ENCODE measurements around the gene ANAPC13. TPM values are rescaled to one million over a fixed set of nuclear protein-coding genes. Genes with fewer than 3 reads are reported as not detected.

The ANAPC13 gene
- total and polyA plus RNA-seq, 10 of the 15 experiments (the other 5 are each of a cell fraction or from before 2014, with no cell fraction given), result 34.9 to 139 (median 83.0) TPM

DNA sequence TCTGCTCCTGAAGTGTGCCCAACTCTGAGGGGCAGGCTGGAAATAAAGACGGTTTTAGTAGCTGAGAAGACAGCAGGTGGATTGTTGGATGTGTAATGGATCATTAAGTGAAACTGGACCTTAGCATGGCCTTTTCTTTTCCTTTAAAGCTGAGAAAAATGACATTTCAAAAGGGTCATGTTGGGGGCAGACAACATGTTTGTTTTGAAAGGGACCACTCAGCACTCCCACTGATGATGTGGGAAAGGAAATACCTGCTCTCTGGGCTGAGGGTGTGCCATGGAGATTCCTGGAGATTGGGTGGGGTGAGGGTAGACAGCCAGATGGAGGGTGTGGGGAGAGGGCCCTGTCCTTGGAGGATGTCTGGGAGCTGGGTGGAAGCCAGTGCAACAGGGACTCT, 38.4 kb downstream of the ANAPC13 start (continued):
- no peak for TF ChIP-seq REST (IDR thresholded peaks at IDR 0.05; ENCODE audit: low read depth, low read length)

DNA sequence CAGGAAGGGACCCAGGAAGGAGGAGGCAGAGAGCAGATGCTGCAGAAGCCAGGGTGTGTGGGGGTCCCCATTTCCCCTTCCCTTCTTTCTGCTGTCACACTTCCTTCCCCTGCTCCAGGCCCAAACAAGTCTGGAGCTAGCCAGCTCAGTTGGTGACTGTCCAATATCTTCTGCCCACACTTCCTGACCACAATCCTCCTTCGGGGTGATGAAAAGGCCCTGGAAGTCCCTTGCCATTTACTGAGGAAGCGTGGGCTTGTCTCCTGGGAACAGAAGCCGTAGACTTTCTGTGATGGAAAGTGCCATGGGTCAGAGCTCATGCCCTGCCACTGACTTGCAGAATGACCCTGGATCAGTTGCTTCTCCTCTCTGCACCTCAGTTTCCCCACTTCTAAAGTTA, 39.0 kb downstream of the ANAPC13 start:
- no peak for DNase-seq (ENCODE audit: low read depth, low spot score)
- Histone ChIP-seq H4K20me1 (ENCODE audit: control insufficient read depth, insufficient read depth) (no peaks in the 10 kb centered on the region), H3K4me1 (ENCODE audit: control insufficient read depth, insufficient read depth, low read length) (no peaks in the 10 kb centered on the region), H3K79me2 (ENCODE audit: control insufficient read depth, insufficient read depth, low read length) (no peaks in the 10 kb centered on the region), H3K27ac (ENCODE audit: control insufficient read depth, insufficient read depth) (no peak overlapping the region), H3K4me2 (ENCODE audit: control insufficient read depth, insufficient read depth) (no peak overlapping the region), H3K9me3 (replicated peaks; ENCODE audit: control insufficient read depth, insufficient read depth, low read length) (no peaks in the 10 kb centered on the region), H3K27me3 (replicated peaks in 1 of 2; ENCODE audit: control insufficient read depth in 2 of 2, insufficient read depth in 2 of 2, low read length in 1 of 2) (no peaks in the 10 kb centered on the region), H3K9ac (ENCODE audit: control insufficient read depth, insufficient read depth, low read length) (no peak overlapping the region), H2AFZ (ENCODE audit: control insufficient read depth, low read depth, low read length) (no peak overlapping the region), H3K4me3 (no peak overlapping the region), H3K36me3 (ENCODE audit: control insufficient read depth in 2 of 2, insufficient read depth in 2 of 2, low read length in 1 of 2) (no peaks in the 10 kb centered on the region)
- no peak for TF ChIP-seq RAD21 (IDR thresholded peaks at IDR 0.05; ENCODE audit: insufficient read depth, low read depth, low read length)
- no peak for TF ChIP-seq TCF3 (IDR thresholded peaks at IDR 0.05; ENCODE audit: borderline replicate concordance, insufficient read depth, low read depth, low read length)
- no peak for TF ChIP-seq PAX5 (IDR thresholded peaks at IDR 0.05; ENCODE audit: borderline replicate concordance, low read depth, low read length)
- no peak for TF ChIP-seq GABPA (IDR thresholded peaks at IDR 0.05; ENCODE audit: low read depth)
- TF ChIP-seq ZNF687 (IDR thresholded peaks at IDR 0.05), result no peak
- in situ Hi-C loops (cut with MboI) (no loop called here), intact Hi-C loops (cut with micrococcal nuclease; ENCODE audit: unreplicated experiment) (no loop called here)
- SMC1A ChIA-PET (ENCODE audit: uncharacterized antibody, unreplicated experiment), result interaction anchor here (1.5 kb wide), 1 partner anchor 139 kb away, joined by 5 read pairs; no protein-coding TSS in a partner anchor
- WGBS (ENCODE audit: insufficient coverage, insufficient replicate concordance, low lambda C conversion rate, missing lambda C conversion rate), result 8% methylated on average over 3 of the region's 3 CpGs
- FAIRE-seq, result no peak
- no peak for ATAC-seq
- CTCF ChIA-PET, result interaction anchor here (1.9 to 2.3 kb wide), 2 partner anchors 8 to 27 kb away, joined by 6 to 8 read pairs; no protein-coding TSS in a partner anchor
- POLR2A ChIA-PET, result interaction anchor here (0.5 kb wide), 1 partner anchor 459 kb away, joined by 3 read pairs; no protein-coding TSS in a partner anchor
- no TSS peak for BruUV-seq (replicated peaks)
- RAD21 ChIA-PET (ENCODE audit: unreplicated experiment), result no interaction called here
